ENCODE results near the gene IL4R. TPM values are rescaled to one million over a fixed set of nuclear protein-coding genes. Genes with fewer than 3 reads are reported as not detected.
A peak's percentile ranks its signal among the peaks of the same experiment; 100 is the strongest.

IL4R gene
- total RNA-seq, 1 experiment from 2014 or later = 40.9 TPM

DNA sequence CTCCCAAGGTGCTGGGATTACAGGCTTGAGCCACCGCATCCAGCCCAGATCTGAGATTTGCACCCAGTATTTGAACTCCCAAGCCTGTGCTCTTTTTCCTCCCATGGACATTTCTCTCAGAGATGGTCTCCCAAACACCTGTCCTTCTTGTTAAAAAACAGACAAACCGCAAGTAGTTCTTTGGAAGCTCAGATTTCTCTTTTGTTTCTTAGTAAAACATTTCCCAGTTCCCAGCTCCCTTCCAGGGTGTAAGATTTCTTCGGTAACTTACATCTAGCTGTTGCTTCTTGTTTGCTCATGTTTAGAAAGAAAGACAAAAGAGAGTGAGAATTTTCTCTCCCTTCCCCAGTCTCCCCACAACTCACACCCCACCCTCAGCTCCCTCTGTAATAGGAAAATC is 36.2 kb downstream of the IL4R start:
- Histone ChIP-seq H3K36me3 (peaks cover 92% of the 10 kb centered on the region), H3K4me3 (no peak overlapping the region), H3K27me3 (no peaks in the 10 kb centered on the region), H3K9me3 (peaks cover 4% of the 10 kb centered on the region; the same call in 1 of the 2 replicates)
- DNase-seq = no peak

DNA sequence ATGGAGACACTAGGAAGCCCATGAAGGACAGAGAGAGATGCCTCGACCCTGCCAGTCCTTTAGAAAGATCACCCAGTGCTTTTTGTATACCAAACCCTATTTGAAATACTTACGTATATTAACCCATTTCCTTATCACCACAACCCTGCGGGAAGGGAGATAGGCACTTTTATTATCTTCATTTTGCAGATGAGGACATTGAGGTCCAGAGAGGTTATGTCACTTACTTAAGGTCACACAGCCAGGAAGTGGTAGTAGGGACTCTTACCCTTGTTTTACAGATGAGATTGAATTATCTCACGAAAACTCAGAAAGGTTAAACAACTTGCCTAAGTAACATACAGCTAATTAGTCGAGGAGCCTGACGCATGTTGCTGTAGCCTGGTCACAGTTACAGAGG is 38.2 kb downstream of the IL4R start:
- Histone ChIP-seq H3K36me3 (peaks cover 92% of the 10 kb centered on the region), H3K4me3 (no peak overlapping the region), H3K27me3 (no peaks in the 10 kb centered on the region), H3K9me3 (peaks cover 4% of the 10 kb centered on the region; the same call in 1 of the 2 replicates)
- no peak for DNase-seq

DNA sequence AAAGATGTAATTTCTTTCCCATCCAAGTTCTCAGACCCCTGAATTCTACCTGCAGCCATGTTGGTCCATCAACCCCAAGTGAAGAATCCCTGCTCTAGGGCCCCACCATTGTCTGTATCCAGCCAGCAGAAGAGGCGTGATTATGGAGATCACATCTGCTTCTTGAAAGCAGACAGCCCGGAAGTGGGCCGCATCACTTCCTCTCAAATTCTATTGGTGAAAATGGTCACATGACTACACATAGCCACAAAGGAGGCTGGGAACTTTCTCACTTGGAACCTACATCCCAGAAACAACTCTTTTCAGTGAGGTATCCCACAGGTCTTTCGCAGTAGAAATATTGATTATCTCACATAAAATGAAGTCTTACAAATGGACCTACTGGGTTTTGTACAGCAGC is 40.1 kb downstream of the IL4R start:
- Histone ChIP-seq H3K4me3 (no peak overlapping the region), H3K36me3 (peaks cover 90% of the 10 kb centered on the region), H3K27me3 (no peaks in the 10 kb centered on the region), H3K9me3 (peaks cover 4% of the 10 kb centered on the region; the same call in 1 of the 2 replicates)
- DNase-seq = no peak

DNA sequence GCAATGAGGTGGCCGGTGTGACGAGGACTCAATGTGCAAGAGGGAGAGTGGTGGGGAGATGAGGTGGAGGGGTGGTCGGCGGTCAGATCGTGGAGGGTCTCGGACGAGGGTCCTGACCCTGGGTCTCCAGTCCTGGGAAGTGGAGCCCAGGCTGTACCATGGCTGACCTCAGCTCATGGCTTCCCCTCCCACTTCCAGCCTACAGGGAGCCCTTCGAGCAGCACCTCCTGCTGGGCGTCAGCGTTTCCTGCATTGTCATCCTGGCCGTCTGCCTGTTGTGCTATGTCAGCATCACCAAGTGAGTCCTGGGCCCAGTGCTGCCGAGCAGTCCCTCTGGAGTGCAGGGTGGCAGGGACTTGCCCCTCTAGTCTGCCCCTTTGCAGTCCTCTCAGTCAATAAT is 41.8 kb downstream of the IL4R start:
- no peak overlapping the region for H3K4me3 ChIP-seq
- peak; percentile 58 for DNase-seq
- H3K9me3 ChIP-seq = peaks cover 8% of the 10 kb centered on the region; the same call in 1 of the 2 replicates
- H3K27me3 ChIP-seq = no peaks in the 10 kb centered on the region
- H3K36me3 ChIP-seq = peaks cover 88% of the 10 kb centered on the region

DNA sequence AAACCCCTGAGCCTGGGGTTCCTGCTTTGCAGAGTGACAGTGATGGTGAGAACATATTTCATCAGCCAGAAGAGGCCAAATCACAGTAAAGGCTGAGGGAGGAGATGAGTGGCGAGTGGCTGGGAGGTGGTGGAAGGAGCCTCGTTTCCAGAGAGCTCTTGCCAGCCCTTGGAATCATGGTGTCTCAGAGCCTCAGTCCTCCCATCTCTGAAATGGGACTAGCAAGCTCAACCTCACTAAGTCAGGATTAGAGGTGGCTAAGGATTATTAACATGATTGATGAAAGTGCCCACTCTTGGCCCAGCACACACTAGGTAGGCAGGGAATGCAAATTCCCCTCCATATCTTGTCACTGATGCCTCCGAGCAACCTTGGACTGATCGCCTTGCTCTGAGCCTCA is 43.0 kb downstream of the IL4R start:
- no peak for DNase-seq
- Histone ChIP-seq H3K4me3 (no peak overlapping the region), H3K27me3 (no peaks in the 10 kb centered on the region), H3K36me3 (peaks cover 84% of the 10 kb centered on the region), H3K9me3 (peaks cover 4% of the 10 kb centered on the region; the same call in 1 of the 2 replicates)

DNA sequence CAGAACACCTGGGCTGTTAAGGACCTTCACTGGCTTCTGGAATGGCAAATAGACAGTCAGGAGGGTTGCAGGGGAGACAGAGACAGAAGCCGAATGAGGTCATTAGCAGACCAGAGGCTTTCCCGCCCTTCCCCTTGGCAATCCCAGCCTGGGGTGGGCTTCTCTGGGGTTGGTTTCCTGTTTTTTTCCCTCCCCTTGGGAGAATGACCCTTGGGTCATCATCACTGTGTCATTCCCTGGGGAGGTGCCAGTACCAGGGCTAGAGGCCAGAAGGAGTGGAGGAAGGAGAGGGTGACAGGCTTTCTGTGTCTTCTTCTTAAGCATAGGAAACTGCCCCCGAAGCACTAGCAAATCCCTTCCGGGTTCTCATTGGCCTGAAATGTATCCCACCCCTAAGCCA is 45.3 kb downstream of the IL4R start:
- no peak overlapping the region for H3K4me3 ChIP-seq
- H3K27me3 ChIP-seq = no peaks in the 10 kb centered on the region
- H3K9me3 ChIP-seq = 0 out of 2 replicates have a peak, but pooled peaks cover 4% of the 10 kb centered on the region
- H3K36me3 ChIP-seq = peaks cover 88% of the 10 kb centered on the region
- peak; percentile 23 for DNase-seq

DNA sequence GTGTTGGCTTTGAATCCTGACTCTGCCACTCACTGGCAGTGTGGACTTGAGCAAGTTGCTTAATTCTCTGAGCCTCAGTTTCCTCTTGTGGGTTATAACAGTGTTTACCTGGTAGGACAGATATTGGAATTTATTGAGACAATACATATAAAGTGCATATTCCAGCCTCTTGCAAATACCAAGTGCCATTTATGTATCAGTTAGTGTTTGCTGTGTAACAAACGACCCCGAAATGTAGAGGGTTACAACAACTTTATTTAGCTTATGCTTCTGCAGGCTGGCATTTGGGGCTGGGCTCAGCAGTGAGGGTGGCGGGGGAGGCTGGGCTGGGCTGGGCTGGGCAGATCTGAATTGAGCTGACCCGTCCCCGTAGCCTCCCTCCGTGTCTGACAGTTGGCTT is 45.8 kb downstream of the IL4R start:
- Histone ChIP-seq H3K36me3 (peaks cover 89% of the 10 kb centered on the region), H3K27me3 (no peaks in the 10 kb centered on the region), H3K4me3 (no peak overlapping the region), H3K9me3 (0 out of 2 replicates have a peak, but pooled peaks cover 4% of the 10 kb centered on the region)
- DNase-seq = no peak

DNA sequence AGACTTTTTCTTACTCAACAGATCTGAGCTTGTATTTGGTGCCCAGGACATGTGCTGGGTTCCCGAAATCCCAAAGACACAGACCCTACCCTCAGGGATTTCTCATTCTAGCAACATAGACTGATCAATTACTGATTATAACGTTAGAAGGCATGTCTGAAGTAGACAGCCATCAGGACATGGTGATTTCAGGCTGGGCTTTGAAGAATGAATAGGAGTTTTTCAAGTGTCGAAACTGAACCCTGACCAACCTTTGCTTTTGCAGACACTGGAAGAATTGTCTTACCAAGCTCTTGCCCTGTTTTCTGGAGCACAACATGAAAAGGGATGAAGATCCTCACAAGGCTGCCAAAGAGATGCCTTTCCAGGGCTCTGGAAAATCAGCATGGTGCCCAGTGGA is 48.2 kb downstream of the IL4R start:
- Histone ChIP-seq H3K36me3 (peaks cover 81% of the 10 kb centered on the region), H3K27me3 (no peaks in the 10 kb centered on the region), H3K9me3 (peaks cover 12% of the 10 kb centered on the region; the same call in 1 of the 2 replicates), H3K4me3 (no peak overlapping the region)
- no peak for DNase-seq

DNA sequence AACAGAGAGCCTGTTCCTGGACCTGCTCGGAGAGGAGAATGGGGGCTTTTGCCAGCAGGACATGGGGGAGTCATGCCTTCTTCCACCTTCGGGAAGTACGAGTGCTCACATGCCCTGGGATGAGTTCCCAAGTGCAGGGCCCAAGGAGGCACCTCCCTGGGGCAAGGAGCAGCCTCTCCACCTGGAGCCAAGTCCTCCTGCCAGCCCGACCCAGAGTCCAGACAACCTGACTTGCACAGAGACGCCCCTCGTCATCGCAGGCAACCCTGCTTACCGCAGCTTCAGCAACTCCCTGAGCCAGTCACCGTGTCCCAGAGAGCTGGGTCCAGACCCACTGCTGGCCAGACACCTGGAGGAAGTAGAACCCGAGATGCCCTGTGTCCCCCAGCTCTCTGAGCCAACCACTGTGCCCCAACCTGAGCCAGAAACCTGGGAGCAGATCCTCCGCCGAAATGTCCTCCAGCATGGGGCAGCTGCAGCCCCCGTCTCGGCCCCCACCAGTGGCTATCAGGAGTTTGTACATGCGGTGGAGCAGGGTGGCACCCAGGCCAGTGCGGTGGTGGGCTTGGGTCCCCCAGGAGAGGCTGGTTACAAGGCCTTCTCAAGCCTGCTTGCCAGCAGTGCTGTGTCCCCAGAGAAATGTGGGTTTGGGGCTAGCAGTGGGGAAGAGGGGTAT is 48.9 kb downstream of the IL4R start:
- no peak for DNase-seq
- 0 out of 2 replicates have a peak, but pooled peaks cover 1% of the 10 kb centered on the region for H3K27me3 ChIP-seq
- H3K36me3 ChIP-seq = peaks cover 76% of the 10 kb centered on the region
- H3K4me3 ChIP-seq = no peak overlapping the region
- peaks cover 12% of the 10 kb centered on the region; the same call in 1 of the 2 replicates for H3K9me3 ChIP-seq

DNA sequence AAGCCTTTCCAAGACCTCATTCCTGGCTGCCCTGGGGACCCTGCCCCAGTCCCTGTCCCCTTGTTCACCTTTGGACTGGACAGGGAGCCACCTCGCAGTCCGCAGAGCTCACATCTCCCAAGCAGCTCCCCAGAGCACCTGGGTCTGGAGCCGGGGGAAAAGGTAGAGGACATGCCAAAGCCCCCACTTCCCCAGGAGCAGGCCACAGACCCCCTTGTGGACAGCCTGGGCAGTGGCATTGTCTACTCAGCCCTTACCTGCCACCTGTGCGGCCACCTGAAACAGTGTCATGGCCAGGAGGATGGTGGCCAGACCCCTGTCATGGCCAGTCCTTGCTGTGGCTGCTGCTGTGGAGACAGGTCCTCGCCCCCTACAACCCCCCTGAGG is 49.5 kb downstream of the IL4R start:
- DNase-seq = no peak
- peaks cover 12% of the 10 kb centered on the region; the same call in 1 of the 2 replicates for H3K9me3 ChIP-seq
- H3K27me3 ChIP-seq = 0 out of 2 replicates have a peak, but pooled peaks cover 3% of the 10 kb centered on the region
- H3K4me3 ChIP-seq = no peak overlapping the region
- H3K36me3 ChIP-seq = peaks cover 71% of the 10 kb centered on the region

DNA sequence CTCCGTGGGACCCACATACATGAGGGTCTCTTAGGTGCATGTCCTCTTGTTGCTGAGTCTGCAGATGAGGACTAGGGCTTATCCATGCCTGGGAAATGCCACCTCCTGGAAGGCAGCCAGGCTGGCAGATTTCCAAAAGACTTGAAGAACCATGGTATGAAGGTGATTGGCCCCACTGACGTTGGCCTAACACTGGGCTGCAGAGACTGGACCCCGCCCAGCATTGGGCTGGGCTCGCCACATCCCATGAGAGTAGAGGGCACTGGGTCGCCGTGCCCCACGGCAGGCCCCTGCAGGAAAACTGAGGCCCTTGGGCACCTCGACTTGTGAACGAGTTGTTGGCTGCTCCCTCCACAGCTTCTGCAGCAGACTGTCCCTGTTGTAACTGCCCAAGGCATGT is 50.0 kb downstream of the IL4R start:
- H3K36me3 ChIP-seq = peaks cover 65% of the 10 kb centered on the region
- H3K27me3 ChIP-seq = 0 out of 2 replicates have a peak, but pooled peaks cover 3% of the 10 kb centered on the region
- H3K9me3 ChIP-seq = peaks cover 12% of the 10 kb centered on the region; the same call in 1 of the 2 replicates
- DNase-seq = no peak
- H3K4me3 ChIP-seq = no peak overlapping the region

DNA sequence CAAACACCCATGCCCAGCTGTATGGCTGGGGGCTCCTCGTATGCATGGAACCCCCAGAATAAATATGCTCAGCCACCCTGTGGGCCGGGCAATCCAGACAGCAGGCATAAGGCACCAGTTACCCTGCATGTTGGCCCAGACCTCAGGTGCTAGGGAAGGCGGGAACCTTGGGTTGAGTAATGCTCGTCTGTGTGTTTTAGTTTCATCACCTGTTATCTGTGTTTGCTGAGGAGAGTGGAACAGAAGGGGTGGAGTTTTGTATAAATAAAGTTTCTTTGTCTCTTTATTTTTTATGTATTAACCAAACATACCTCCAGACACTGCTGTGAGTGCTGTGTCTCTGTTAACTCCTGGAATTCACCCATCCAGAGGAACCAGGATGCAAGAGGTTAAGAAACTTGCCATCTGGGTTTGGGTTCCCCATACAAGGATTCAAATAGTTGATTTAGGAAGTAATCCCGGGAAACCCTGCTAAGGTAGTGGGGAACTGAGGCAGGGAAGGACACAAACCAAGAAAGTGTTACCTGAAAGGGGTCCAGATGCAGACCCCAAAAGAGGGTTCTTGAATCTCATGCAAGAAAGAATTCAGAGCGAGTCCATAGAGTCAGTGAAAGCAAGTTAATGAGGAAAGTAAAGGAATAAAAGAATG is 50.8 kb downstream of the IL4R start:
- no peak for DNase-seq
- Histone ChIP-seq H3K4me3 (no peak overlapping the region), H3K9me3 (peaks cover 8% of the 10 kb centered on the region; the same call in 1 of the 2 replicates), H3K27me3 (0 out of 2 replicates have a peak, but pooled peaks cover 3% of the 10 kb centered on the region), H3K36me3 (peaks cover 57% of the 10 kb centered on the region)

DNA sequence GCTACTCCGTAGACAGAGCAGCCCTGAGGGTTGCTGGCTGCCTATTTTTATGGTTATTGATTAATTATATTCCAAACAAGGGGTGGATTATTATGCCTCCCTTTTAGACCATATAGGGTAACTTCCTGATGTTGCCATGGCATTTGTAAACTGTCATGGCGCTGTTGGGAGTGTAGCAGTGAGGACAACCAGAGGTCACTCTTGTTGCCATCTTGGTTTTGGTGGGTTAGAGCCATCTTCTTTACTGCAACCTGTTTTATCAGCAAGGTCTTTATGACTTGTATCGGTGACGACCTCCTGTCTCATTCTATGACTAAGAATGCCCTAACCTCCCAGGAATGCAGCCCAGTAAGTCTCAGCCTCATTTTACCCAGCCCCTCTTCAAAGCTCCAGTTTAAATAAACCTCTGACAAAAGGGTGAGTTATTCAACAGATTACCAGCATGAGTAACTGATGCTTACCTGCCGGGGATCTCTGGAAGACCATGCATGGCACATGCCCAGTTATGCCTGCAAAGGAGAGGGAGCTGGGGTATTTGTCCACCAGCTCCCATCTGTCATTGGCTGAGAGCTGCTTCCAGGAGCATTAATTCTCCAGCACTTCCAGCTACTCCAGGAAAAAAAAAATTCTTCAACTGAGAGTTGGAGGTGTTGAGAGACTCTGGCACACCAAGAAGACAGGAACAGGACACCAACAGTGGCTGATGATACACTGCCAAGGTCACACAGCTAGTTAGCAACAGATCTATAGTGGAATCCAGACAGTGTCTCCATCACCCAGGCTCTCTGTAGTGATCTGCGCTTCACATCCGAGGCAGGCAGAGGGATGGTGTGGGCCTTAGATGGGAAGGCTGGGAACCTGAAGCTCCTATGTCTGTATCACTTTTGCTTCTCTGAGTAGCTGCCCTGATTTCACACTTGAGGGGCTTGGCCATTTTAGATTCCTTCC is 51.6 kb downstream of the IL4R start:
- no peak for DNase-seq
- Histone ChIP-seq H3K27me3 (0 out of 2 replicates have a peak, but pooled peaks cover 3% of the 10 kb centered on the region), H3K9me3 (peaks cover 9% of the 10 kb centered on the region; the same call in 1 of the 2 replicates), H3K36me3 (peaks cover 53% of the 10 kb centered on the region), H3K4me3 (no peak overlapping the region)

DNA sequence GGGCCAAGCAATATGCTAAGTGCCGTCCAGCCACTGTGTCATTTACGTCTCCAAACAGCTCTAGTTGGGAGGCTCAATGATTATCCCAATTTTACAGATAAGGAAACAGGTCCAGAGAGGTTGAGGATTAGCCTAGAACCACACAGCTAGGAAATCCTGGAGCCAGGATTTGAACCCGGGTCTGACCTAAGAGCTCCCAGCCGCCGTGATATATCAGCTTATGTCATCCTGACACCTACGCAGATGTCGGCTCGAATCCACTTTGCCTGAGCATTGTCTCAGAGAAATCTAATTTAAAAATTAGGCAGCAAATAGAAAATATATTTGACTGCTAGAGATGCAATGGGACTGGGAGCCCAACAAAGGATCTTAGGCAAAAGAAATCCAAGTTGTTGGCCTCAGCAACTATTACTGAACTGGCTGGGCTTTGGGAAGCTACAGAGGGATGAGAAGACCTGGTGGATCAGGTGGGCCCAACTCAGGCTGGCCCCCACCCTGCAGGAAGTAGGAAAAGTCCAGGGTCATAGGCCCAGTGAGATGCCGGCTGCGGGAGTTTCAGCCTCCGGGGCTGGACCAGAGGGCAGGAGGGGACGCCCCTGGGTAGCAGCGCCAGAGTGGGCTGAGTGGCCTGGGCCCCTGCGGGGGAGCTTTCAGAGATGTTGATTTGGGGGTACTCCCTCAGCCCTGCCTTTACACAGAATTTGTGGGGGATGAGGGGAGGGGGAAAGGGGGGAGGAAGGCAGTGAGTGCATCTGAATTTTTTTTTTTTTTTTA is 53.1 kb downstream of the IL4R start:
- no peak overlapping the region for H3K4me3 ChIP-seq
- peaks cover 42% of the 10 kb centered on the region for H3K36me3 ChIP-seq
- DNase-seq = no peak
- peaks cover 10% of the 10 kb centered on the region; the same call in 1 of the 2 replicates for H3K9me3 ChIP-seq
- H3K27me3 ChIP-seq = 0 out of 2 replicates have a peak, but pooled peaks cover 3% of the 10 kb centered on the region

DNA sequence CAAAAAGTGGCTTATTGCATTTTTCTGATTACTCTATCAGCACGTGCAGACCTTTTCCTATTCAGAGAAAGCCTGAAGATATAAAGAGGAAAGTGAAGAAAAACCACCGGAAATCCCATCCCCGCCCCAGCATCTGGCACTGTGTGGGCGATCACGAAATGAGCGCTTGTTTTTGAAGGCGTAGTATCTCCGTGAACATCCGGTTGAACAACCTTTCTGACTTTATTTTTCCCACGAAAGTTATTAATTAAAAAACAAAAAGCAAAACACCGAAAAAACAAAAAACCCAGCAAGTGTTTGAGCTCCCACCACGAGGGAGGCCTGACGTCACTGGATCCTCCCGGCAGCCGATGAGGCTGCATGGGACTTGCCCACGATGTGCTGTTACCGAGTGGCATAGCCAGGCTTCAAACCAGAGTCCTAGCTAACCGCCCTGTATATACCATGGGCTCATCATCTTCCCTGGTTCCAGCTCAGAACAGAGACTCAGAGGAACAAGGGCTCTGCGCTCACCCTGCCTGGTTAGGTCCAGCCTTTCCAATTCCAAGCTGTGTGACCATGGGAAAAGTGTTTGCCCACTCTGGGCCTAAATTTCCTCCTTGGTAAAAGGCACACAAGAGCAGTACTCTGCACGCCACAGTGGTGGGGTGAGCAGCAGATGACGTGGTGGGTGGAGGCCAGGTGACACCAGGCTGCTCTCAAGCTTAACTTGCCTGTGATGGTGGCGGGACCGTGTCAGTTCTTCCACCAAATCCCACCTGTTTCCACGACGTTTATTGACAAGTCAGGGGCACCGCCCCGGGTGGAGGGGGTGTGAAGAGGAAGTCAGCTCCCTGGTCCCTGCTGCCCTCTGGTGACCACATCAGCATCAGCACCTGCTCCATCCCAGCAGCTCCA is 53.9 kb downstream of the IL4R start:
- H3K4me3 ChIP-seq = no peak overlapping the region

More for the DNA sequence above, 53.9 kb downstream of the IL4R start:
- peak; percentile 75 for DNase-seq
- H3K36me3 ChIP-seq = peaks cover 34% of the 10 kb centered on the region
- 0 out of 2 replicates have a peak, but pooled peaks cover 3% of the 10 kb centered on the region for H3K27me3 ChIP-seq
- H3K9me3 ChIP-seq = peaks cover 10% of the 10 kb centered on the region; the same call in 1 of the 2 replicates

All from MG63 (cell line).